ENCODE data around the gene TNFRSF14.

TNFRSF14 gene

GRCh38 chr1:2602866-2603520, 46.8 kb downstream of the TNFRSF14 start:
- DNase-seq (ENCODE audit: low read depth): no peak

DNA sequence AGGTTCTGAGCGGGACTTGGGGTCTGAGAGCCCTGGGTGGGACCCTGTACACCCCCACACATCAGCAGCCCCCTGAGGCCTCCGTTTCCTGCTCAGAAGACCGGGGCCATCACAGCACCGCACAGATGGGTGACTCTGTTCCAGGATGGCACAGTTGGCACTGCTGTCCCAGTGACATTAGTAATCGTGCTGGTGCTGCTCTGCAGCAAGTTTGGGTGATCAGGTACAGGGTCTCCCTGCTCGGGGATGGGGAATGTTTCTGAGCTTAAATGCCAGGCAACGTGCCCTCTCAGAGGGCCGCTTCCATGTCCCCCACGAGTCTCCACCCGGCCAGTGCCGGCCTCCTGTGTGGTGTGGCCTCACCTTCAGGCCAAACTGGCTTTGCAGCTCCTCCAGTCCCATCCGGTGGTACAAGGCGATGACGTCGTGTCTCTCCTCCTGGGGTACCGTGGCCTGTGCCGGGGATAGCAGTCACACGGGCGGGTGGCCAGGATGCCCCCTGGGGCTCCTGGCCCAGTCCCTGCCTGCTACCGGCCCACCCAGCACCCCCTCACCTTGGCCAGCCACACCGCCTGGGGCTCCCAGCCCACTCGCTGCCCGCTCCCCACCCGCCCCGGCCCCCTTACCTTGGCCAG, 47.5 kb downstream of the TNFRSF14 start:
- DNase-seq (ENCODE audit: low read depth): no peak

GRCh38 chr1:2604156-2604843, 48.1 kb downstream of the TNFRSF14 start:
- no peak for DNase-seq (ENCODE audit: low read depth)

DNA sequence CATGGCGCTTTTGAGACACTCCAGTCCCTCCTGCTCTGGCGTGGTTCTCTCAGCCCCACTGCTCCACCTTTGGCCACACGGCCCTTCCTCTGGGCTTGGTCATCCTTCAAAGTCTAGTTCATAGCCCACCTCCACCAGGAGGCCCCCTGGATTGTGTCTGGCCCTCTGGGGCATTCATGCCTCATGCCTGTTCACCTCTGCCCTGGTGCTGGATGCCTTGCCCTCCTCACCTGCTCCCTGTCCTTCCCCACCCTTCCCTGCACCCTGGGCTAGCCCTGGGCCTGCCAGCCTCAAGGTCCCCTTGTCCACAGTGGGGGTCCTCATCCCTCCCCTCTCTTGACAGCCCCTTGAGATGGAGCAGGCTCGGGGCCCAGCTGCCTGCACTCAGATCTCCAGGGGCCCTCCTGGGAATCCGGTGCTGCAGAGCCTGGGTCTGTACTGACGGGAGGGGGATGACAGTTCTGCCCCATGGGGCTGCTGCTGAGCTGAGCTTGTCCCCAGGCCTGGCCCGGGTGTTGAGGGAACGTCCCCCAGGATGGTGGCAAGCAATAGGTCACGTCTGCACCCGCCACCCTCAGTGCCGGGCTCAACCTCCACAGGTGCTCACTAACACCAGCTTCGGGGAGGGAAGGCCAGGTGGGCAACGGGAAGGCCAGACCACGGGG, 48.8 kb downstream of the TNFRSF14 start:
- DNase-seq (ENCODE audit: low read depth): no peak

GRCh38 chr1:2605509-2606395, 49.6 kb downstream of the TNFRSF14 start:
- DNase-seq (ENCODE audit: low read depth): no peak

DNA sequence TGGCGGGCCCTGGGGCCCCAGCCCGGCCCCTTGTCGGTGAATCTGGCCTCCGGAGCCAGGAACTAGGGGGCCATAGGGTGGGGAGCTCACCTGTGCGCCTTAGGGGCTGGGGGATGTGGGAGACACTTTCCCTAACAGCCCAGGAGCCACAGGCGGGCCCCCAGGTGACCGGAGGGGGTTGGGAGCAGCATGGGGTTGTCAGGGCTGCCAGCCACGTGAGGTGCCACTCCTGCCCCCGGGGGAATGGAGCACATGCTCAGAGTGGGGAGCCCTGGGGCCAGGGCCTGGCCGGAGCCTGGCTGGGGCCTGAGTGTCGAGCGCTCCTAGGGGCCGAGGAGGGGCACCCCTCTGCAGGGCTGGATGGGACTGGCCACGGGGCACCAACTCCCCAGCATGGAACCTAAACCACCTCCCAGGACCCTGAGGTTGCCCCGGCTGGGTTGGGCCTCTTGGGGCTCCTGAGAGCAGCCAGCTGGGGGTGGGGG, 50.3 kb downstream of the TNFRSF14 start:
- no peak for DNase-seq (ENCODE audit: low read depth)

DNA sequence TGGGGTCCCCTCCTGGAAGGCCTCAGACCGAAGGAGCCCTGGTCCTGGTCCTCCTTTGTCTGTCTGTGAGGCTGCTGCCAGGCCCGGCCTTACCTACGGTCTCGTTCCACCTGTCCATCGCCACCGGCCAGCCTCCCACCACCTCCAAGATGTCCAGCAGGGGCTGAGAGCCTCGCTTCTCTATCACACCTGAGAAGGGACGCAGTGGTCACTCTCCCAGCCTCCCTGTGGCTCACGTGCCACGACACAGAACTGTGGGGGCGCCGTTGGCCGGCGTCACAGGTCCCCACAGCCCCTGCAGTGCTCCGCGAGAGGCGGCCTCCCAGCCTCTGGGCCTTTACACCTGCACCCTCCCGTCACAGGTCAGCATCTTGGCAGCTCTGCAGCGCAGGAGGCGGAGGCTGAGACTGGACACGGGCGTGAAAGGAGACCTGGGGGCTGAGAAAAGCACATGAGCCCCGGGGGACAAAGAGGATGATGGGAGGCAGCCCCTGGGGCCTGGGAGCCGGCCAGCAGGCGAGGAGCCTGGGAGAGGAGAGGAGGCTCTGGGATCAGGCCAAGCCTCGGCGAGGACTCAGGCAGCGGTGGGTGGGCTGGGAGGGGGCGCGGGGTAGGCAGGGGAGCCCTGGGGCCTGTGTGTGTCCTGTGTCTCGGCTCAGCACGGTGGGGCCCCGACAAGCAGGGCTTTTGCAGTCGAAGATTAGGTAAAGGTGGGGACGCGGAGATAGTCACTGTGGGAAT, 50.9 kb downstream of the TNFRSF14 start:
- no peak for DNase-seq (ENCODE audit: low read depth)

DNA sequence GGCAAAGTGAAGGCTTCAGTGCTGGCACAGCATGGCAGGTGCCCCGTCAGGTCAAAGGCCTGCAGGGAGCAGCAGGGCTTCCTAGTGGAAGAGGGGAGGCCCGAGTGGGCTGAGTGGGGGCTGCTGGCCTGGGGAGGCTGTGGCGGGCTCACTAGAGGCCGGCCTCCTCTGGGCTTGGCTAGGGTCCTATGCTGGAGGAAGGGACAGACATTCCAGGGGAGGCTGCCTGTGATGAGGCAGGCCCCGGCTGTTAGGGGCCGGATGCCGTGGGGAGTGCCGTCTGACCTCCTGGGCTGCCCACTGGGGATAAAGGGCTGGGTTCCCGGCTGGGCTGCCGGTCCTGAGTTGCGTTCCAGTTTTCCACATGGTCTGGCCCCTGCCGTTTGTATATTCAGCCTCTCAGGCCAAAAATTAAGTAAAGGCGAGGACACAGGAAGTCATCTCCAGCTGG, 51.5 kb downstream of the TNFRSF14 start:
- DNase-seq (ENCODE audit: low read depth): no peak

DNA sequence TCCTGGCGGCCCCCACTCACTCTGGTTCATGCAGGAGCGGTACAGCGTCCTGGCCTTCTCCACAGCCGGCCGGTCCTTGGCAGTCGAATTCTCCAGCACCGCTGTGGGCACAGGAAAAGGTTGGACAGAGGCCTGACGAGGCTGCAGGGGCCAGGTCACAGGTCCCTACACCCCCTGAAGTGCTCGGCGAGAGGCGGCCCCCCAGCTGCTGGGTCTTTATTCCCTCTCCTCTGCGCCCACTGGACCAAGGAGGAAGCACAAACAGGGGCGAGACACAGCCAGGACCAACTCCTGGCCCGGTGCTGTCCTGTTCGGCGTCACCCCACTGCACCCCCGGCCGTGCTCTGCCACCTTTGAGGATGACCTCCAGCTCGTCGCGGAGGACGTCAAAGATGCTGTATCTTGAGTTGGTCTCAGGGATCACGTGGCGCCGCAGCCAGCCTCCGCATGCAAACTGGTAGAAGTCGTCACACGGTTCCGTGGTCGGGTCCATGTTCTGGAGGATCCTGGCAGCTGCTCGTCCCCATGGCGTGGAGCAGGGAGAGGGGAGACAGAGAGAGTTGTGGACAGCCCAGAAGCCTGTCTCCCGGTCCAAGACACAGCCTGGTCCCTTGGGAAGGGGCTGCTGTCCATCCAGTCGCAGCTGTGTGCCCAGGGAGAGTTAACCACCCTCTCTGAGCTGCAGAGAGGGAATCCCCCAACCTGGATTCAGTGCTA, 53.3 kb downstream of the TNFRSF14 start:
- DNase-seq (ENCODE audit: low read depth): no peak

- DNase-seq (ENCODE audit: low read depth): no peak
Observed at GRCh38 chr1:2610036-2610959, 54.1 kb downstream of the TNFRSF14 start.

- no peak for DNase-seq (ENCODE audit: low read depth)
Observed at GRCh38 chr1:2611031-2611501, 54.9 kb downstream of the TNFRSF14 start.

DNA sequence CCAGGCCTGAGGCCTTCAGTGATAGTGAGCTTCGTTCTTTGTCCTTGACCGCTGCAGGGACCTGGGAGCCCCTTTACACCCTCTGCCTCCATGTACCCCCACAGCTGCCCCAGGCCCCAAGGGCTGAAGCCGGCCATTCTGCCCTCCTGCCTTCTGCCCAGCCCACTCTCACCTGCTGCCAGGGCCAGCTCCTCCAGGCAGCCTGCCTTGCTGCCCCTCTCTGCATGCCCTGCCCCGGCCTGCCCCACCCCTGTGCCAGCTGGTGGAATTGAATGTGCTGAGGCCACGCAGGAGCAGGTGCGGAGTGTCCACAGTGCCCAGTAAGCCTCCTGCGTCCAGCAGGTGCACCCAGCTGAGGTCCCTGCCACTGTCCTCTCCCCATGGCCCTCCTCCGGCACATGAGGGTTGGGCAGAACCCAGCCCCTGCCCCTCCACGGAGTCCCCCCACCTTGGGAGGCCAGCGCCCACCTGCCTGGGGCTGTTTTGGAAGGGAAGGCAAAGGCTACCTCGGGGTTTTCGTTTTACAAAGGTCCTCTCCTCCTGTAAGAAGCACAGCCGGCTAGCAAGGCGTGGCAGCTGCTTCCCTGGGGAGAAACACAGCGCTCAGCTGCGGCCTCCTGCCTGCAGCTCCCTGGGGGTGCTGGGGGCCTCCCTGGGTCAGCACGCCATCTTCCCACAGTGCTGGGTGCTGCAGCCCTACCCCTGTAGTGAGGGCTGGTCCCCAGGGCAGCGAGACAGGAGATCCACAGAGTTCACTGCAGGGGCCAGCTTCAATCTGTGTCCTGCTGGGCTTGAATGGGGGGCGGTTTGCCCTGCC, 55.7 kb downstream of the TNFRSF14 start:
- no peak for DNase-seq (ENCODE audit: low read depth)

DNA sequence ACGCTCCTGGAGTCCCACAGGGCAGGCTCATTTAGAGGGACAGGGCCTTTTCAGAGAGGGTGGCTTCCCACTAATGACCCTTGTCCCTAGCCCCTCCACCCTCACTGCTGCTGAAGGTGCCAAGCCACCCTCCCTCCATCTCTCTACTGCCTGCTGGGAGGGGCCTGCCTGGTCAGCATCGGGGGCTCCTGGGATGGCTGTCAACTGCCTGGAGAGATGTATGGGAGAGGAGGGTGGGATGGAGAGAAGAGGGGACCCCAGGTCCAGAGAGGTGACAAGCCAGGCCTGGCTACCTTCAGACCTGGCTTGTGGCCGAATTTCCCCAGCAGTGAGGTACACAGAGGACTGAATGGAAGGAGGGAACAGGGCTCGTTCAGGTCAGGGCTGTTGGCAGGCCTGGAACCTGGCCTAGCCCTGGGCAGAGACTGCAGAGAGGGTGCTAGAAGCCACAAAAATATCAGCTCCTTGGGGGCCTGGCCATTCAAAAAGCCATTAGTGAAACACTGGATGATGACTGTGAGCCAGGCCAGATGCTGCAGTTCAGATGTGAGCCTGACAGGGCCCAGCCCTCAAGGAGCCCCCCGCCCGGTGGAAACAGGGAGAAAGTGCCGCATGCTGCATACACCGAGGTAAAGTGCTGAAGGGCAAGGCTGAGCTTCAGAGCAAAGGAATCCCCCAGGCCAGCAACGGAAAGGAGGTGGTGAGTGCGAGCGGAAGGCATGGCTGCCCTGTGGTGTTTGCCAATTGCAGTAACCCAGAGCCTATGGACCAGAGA, 56.6 kb downstream of the TNFRSF14 start:
- DNase-seq (ENCODE audit: low read depth): no peak

All from T-helper 22 cell (primary cell).